HG03039 (cell line): ENCODE measurements around the gene LCORL.
"Not testable (repeated sequence)": the region's sequence is repeated elsewhere in the genome, so short reads cannot be mapped to it uniquely, and the experiment has no call there.

Experiments
- ATAC-seq: cut with Tn5 transposase; IDR thresholded peaks from one replicate; pipeline ENCODE4 v1.9.1; 2021; ENCODE audit warnings: mild to moderate bottlenecking, moderate library complexity; ENCODE audit not compliant: unreplicated experiment

Gene LCORL

GRCh38 chr4:18021720-18022571, at the start of gene LCORL:
TSS of gene LCORL (minus strand) at chr4:18021755. CDS start at chr4:18021751, 4 bp downstream.
- peak; percentile 72 for ATAC-seq

GRCh38 chr4:18069810-18070209, 48.3 kb upstream of the LCORL start:
- ATAC-seq, result no peak

GRCh38 chr4:18067031-18067430, 45.5 kb upstream of the LCORL start:
- no peak for ATAC-seq

- no peak for ATAC-seq
Observed at GRCh38 chr4:18063079-18063478, 41.5 kb upstream of the LCORL start.

- ATAC-seq, result peak; percentile 80
Observed at GRCh38 chr4:18057821-18058533, 36.4 kb upstream of the LCORL start.

GRCh38 chr4:18056030-18056429, 34.5 kb upstream of the LCORL start:
- no peak for ATAC-seq

GRCh38 chr4:18052158-18052557, 30.6 kb upstream of the LCORL start:
- ATAC-seq, result no peak

- ATAC-seq, result no peak
Observed at GRCh38 chr4:18051281-18051680, 29.7 kb upstream of the LCORL start.

GRCh38 chr4:18050448-18050847, 28.9 kb upstream of the LCORL start:
- ATAC-seq, result no peak

- no peak for ATAC-seq
Observed at GRCh38 chr4:18049446-18049845, 27.9 kb upstream of the LCORL start.

- no peak for ATAC-seq
Observed at GRCh38 chr4:18042754-18043153, 21.2 kb upstream of the LCORL start.

GRCh38 chr4:18042012-18042411, 20.5 kb upstream of the LCORL start:
- no peak for ATAC-seq

- ATAC-seq, result no peak
Observed at GRCh38 chr4:18041114-18041513, 19.6 kb upstream of the LCORL start.

GRCh38 chr4:18039113-18039512, 17.6 kb upstream of the LCORL start:
- ATAC-seq, result no peak

- not testable (repeated sequence) for ATAC-seq
Observed at GRCh38 chr4:18036369-18036768, 14.8 kb upstream of the LCORL start.

- no peak for ATAC-seq
Observed at GRCh38 chr4:18034099-18034498, 12.5 kb upstream of the LCORL start.

- ATAC-seq, result no peak
Observed at GRCh38 chr4:18033111-18034085, 11.8 kb upstream of the LCORL start.

- no peak for ATAC-seq
Observed at GRCh38 chr4:18025288-18025687, 3.7 kb upstream of the LCORL start.

GRCh38 chr4:18022572-18023050, 1.1 kb upstream of the LCORL start:
- no peak for ATAC-seq

GRCh38 chr4:18021470-18021719, 160 bp downstream of the LCORL start:
- ATAC-seq, result peak; percentile 6
